ENCODE results near the gene PINLYP. TPM values are rescaled to one million over a fixed set of nuclear protein-coding genes. Genes with fewer than 3 reads are reported as not detected.
A peak's percentile ranks its signal among the peaks of the same experiment; 100 is the strongest.

PINLYP gene
- total and polyA plus RNA-seq, 9 of the 15 experiments (the other 6 are each of a cell fraction or from before 2014, with no cell fraction given): 1.00 to 6.7 (median 2.2) TPM

- ATAC-seq (peak; percentile 21), FAIRE-seq (no peak), DNase-seq (ENCODE audit: extremely low read depth in 1 of 4, low spot score in 3 of 4) (peak in 2 of 4 experiments; percentile 18 to 20)
- CTCF ChIA-PET (ENCODE audit: low intra/inter-chr PET ratio): no interaction called here
- Histone ChIP-seq H3K4me1 (replicated peaks in 1 of 2; ENCODE audit: control insufficient read depth in 2 of 2, insufficient read depth in 2 of 2, low read length in 2 of 2) (peaks cover 5 to 31% of the 10 kb centered on the region in 2 experiments; a peak in 4 of 5 replicates), H3K79me2 (ENCODE audit: control insufficient read depth, insufficient read depth, low read length) (no peaks in the 10 kb centered on the region), H3K36me3 (ENCODE audit: control insufficient read depth, insufficient read depth, low read length) (no peaks in the 10 kb centered on the region), H3K27ac (ENCODE audit: extremely low read depth, low read depth, low read length) (no peak overlapping the region), H3K9me1 (ENCODE audit: control insufficient read depth, insufficient read depth, low read length) (no peaks in the 10 kb centered on the region), H3K4me3 (peak overlapping the region; percentile 79), H3K27me3 (ENCODE audit: control insufficient read depth in 2 of 2, insufficient read depth in 2 of 2, low read length in 2 of 2) (no peaks in the 10 kb centered on the region), H2AFZ (ENCODE audit: low read depth, low read length) (peak overlapping the region; percentile 99), H4K20me1 (replicated peaks; ENCODE audit: control insufficient read depth, insufficient read depth, low read length) (no peaks in the 10 kb centered on the region), H3K9ac (ENCODE audit: insufficient read depth in 1 of 2, low read depth in 2 of 2, low read length in 2 of 2) (peak overlapping the region; percentile 65 to 98), H3K9me3 (replicated peaks; ENCODE audit: control insufficient read depth, insufficient read depth, low read depth, low read length) (no peaks in the 10 kb centered on the region), H3K4me2 (ENCODE audit: insufficient read depth, low read length) (peak overlapping the region; percentile 89)
- POLR2A ChIA-PET: interaction anchor here (0.6 to 1.0 kb wide), 2 partner anchors 26 to 35 kb away, joined by 3 read pairs; no protein-coding TSS in a partner anchor
- whole genome bisulfite sequencing (ENCODE audit: insufficient coverage, low coverage, missing lambda C conversion rate): 44% methylated on average over 20 of the region's 26 CpGs
- in situ Hi-C loops (cut with MboI): no loop called here
- no TSS peak for BruUV-seq (replicated peaks)
- TF ChIP-seq SAP30 (IDR thresholded peaks at IDR 0.05; ENCODE audit: borderline replicate concordance, insufficient read depth, low read depth, low read length, poor library complexity, severe bottlenecking): peak; percentile 39
- no peak for TF ChIP-seq TARDBP (IDR thresholded peaks at IDR 0.05)
- 0 out of 4 replicates have a peak, but pooled peaks of 1 of the 2 experiments have one; percentile 6 for TF ChIP-seq SIN3A (IDR thresholded peaks at IDR 0.05; ENCODE audit: borderline replicate concordance in 2 of 2, control insufficient read depth in 1 of 2, low read depth in 2 of 2, low read length in 2 of 2)
- intact Hi-C loops (cut with micrococcal nuclease): no loop called here
These were observed 49.5 kb upstream of the PINLYP start for GRCh38 chr19:43525836-43526771.

Measured in K562 (cell line).